Vagina (tissue), 2 donors: ENCODE results near the gene STAB1. TPM values are rescaled to one million over a fixed set of nuclear protein-coding genes. Genes with fewer than 3 reads are reported as not detected.

Experiments
- DNase-seq, 2 donors: peaks; one replicate each; pipeline ENCODE4 v3.0.0-alpha.2; 2017; ENCODE audit errors: extremely low spot score in 2 of 2
- H3K27ac ChIP-seq: fragments of 200-600 bp; sonication (generic); one replicate; pipeline ENCODE4 v1.5.1; 2019
- H3K27me3 ChIP-seq: fragments of 200-600 bp; sonication (generic); one replicate; pipeline ENCODE4 v1.5.1; 2019
- H3K36me3 ChIP-seq, 2 donors: fragments of 200-600 bp; sonication (generic); one replicate each; pipeline ENCODE4 v1.5.1; 2017 to 2019
- H3K4me1 ChIP-seq: fragments of 200-600 bp; sonication (generic); one replicate; pipeline ENCODE4 v1.5.1; 2019
- H3K4me3 ChIP-seq, 2 donors: fragments of 200-600 bp; sonication (generic); 1 replicate in 1 of 2; 2 replicates in 1 of 2; pipeline ENCODE4 v1.5.1; 2016 to 2019
- H3K9me3 ChIP-seq: fragments of 200-600 bp; sonication (generic); one replicate; pipeline ENCODE4 v1.5.1; 2019
- POLR2A ChIP-seq, 2 donors: fragments of 450-650 bp; IDR thresholded peaks; one replicate each; pipeline ENCODE4 v1.6.1; 2017; ENCODE audit warnings: antibody characterized with exemption in 2 of 2, mild to moderate bottlenecking in 2 of 2, moderate library complexity in 2 of 2
- POLR2AphosphoS5 ChIP-seq, 2 donors: sonication (generic); formaldehyde crosslinking; IDR thresholded peaks; one replicate each; pipeline ENCODE4 v1.9.0; 2017; ENCODE audit warnings: antibody characterized with exemption in 2 of 2, mild to moderate bottlenecking in 2 of 2, low read depth in 1 of 2; ENCODE audit not compliant: insufficient read depth in 1 of 2
- intact Hi-C: fragments of 100-400 bp; cut with DNase I; formaldehyde crosslinking; loops from one replicate; pipeline ENCODE4 v1.15.1; 2023
- total RNA-seq: library from RNA; depleted of rRNA; stranded (reverse); fragments of >200 nt; gene quantifications from one replicate; pipeline ENCODE4 v1.2.3, GENCODE V29; 2016
- TF ChIP-seq, protein P1 (sequence below), 3 experiments: fragments of 450-650 bp in 2 of 3; fragments of 200-600 bp in 1 of 3; sonication (generic) in 1 of 3; IDR thresholded peaks; one replicate each; pipeline ENCODE4 v1.5.1; 2017 to 2019; ENCODE audit warnings: antibody characterized with exemption in 3 of 3, mild to moderate bottlenecking in 2 of 3, moderate library complexity in 2 of 3

The STAB1 gene
- total RNA-seq, 1 donor from 2014 or later, result 124 TPM

DNA sequence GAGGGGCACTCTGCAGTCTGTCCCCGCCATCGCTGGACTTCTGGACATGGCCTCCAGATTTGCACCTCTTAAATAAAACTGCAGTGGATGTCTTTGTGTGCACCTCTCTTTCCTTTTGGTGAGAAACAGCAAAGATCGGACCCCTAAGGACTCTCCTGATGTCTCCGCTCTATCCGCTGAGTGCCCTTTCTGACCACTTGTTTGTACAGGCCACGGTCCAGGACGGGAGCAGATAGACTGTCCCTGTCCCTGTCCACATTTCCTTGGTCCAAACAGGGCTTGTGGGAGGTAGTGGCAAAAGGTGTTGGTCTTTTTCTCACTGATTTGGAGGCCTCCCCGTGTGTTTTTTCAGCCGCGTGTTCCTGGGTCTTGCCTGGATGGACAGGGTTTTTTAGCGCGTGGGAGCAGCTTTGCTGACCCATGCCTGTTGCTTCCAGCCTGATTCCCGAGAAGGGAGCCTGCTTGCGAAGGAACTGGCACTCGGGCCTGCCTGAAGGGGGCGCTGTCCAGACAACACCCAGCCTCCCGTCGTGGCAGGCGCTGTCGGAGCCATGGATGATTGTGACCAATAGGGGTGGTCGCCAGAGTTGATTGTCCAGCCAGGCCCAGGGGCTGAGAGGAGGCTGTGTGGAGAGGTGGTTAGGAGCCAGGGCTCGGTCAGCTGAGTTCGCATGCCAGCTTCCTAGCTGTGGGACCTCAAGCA is 13.2 kb upstream of the STAB1 start:
- no peak for DNase-seq
- intact Hi-C loops, result no loop called here
- Histone ChIP-seq H3K36me3 (peaks cover 0 to 76% of the 10 kb centered on the region in 2 donors), H3K27ac (no peak overlapping the region), H3K4me3 (no peak overlapping the region), H3K27me3 (no peaks in the 10 kb centered on the region), H3K9me3 (no peaks in the 10 kb centered on the region), H3K4me1 (peaks cover 39% of the 10 kb centered on the region)
- TF ChIP-seq, protein P1, sequence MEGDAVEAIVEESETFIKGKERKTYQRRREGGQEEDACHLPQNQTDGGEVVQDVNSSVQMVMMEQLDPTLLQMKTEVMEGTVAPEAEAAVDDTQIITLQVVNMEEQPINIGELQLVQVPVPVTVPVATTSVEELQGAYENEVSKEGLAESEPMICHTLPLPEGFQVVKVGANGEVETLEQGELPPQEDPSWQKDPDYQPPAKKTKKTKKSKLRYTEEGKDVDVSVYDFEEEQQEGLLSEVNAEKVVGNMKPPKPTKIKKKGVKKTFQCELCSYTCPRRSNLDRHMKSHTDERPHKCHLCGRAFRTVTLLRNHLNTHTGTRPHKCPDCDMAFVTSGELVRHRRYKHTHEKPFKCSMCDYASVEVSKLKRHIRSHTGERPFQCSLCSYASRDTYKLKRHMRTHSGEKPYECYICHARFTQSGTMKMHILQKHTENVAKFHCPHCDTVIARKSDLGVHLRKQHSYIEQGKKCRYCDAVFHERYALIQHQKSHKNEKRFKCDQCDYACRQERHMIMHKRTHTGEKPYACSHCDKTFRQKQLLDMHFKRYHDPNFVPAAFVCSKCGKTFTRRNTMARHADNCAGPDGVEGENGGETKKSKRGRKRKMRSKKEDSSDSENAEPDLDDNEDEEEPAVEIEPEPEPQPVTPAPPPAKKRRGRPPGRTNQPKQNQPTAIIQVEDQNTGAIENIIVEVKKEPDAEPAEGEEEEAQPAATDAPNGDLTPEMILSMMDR (IDR thresholded peaks at IDR 0.05), result no peak
- TF ChIP-seq POLR2AphosphoS5 (IDR thresholded peaks at IDR 0.05; ENCODE audit: insufficient read depth in 1 of 2, low read depth in 1 of 2) (no peak), POLR2A (IDR thresholded peaks at IDR 0.05) (no peak)

DNA sequence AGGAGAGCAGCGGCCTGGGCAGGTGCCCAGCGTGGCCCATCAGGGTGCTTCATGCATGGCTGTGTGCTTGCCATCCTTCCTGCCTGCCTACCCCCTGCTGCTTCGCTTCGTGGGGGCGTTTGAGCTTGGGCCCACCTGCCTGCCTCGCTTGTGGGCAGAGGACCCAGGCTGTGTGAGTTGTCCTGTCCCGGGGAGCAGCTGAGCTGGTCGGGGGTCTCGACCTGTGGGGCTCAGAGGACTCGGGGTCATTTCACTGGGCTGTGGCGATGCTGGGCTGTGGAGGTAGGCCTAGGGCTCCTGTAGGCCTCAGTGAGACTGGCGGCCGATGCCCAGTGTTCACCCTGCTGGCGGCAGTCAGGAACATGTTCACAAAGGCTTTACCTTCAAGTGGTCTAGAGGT is 12.1 kb upstream of the STAB1 start:
- TF ChIP-seq POLR2AphosphoS5 (IDR thresholded peaks at IDR 0.05; ENCODE audit: insufficient read depth in 1 of 2, low read depth in 1 of 2) (no peak), POLR2A (IDR thresholded peaks at IDR 0.05) (no peak)
- TF ChIP-seq, protein P1 (IDR thresholded peaks at IDR 0.05), result no peak
- H3K36me3 ChIP-seq, result peaks cover 0 to 76% of the 10 kb centered on the region in 2 donors
- no peak overlapping the region for H3K4me3 ChIP-seq
- peaks cover 39% of the 10 kb centered on the region for H3K4me1 ChIP-seq
- no peak for DNase-seq
- no peaks in the 10 kb centered on the region for H3K9me3 ChIP-seq
- intact Hi-C loops, result no loop called here
- H3K27ac ChIP-seq, result peak overlapping the region; percentile 83
- no peaks in the 10 kb centered on the region for H3K27me3 ChIP-seq

DNA sequence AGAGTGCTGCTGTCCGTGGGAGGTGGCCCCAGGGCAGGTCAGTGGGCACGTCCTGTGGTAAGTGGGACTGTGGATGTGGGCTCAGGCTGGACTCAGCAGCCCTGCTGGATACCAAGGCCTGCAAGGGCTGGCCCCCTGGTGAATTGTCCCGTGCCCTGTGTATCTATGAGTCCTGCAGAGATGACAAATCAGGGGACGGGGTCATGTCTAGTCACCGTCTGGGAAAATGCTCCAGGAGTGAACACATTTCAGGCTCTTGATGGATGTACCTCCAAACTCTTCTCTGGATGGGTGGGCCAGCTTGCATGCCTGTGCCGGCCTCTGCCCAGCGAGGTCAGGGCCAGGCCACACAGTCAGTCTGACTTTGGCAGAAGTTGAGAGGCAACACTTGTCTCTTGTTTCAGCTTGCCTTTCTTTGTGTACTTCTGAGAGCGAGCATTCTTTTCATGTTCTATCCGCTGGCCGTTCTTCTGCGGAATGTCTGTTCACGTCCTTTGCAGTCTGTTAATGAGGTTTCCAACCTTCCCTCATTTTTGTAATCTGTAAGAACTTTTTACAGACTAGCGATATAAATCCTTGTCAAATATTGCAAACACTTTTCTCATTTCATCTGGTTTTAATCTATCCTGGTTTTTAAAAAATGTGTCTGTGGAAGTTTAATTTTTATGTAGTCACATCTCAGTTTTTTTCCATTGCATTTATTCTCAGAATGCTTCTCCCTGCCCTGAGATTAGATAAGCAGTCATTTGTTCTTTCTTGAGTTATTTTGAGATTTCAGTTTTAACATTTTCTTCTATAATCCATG is 11.4 kb upstream of the STAB1 start:
- H3K27ac ChIP-seq, result peak overlapping the region; percentile 83
- intact Hi-C loops, result no loop called here
- H3K36me3 ChIP-seq, result peaks cover 0 to 76% of the 10 kb centered on the region in 2 donors
- H3K4me3 ChIP-seq, result no peak overlapping the region
- H3K4me1 ChIP-seq, result peaks cover 39% of the 10 kb centered on the region
- no peaks in the 10 kb centered on the region for H3K27me3 ChIP-seq
- DNase-seq, result no peak
- TF ChIP-seq POLR2A (IDR thresholded peaks at IDR 0.05) (no peak), POLR2AphosphoS5 (IDR thresholded peaks at IDR 0.05; ENCODE audit: insufficient read depth in 1 of 2, low read depth in 1 of 2) (peak in 1 of 2 donors; percentile 7)
- H3K9me3 ChIP-seq, result no peaks in the 10 kb centered on the region

DNA sequence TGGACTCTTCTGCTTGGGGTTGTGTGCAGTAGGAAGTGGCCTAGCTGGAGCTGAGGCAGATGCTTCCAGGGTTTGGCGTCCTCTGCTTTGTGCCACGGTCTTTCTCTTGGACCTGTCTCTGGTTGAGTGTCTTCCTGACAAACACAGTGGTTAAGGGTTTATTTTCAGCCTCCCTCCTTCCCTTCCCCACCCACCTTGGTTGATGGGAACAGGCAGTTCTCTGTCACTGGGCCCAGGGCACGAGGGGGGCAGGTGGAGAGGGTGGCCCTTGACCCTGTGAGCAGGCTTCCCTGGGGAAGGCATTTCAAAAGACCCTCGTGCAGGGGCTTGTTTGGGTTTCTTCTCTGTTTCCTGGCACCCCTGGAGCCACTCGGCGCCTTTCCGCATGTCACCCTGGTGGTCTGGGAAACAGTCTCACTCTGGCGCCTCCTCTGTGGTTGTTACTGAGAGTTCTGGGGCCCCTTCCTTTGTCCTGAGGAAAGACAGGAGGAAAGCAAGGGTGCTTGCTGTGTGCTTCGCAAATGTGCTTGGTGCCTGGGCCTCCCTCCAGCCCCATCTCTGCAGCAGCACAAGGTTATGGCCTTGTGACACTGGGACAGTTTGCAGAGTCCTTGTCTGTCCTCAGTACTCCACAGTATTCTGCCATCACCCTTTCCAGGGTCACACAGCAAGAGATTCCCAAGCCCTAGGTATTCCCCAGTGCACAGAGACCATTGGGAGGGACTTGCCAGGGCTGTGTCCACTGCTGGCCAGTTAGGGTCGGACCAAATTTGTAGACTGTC is 10.3 kb upstream of the STAB1 start:
- peaks cover 0 to 76% of the 10 kb centered on the region in 2 donors for H3K36me3 ChIP-seq
- peak in 1 of 2 donors; percentile 5 for TF ChIP-seq POLR2AphosphoS5 (IDR thresholded peaks at IDR 0.05; ENCODE audit: insufficient read depth in 1 of 2, low read depth in 1 of 2)
- TF ChIP-seq, protein P1 (IDR thresholded peaks at IDR 0.05), result no peak
- TF ChIP-seq POLR2A (IDR thresholded peaks at IDR 0.05), result no peak
- H3K27me3 ChIP-seq, result no peaks in the 10 kb centered on the region
- peak overlapping the region; percentile 83 for H3K27ac ChIP-seq
- peaks cover 45% of the 10 kb centered on the region for H3K4me1 ChIP-seq
- H3K9me3 ChIP-seq, result no peaks in the 10 kb centered on the region
- intact Hi-C loops, result no loop called here
- H3K4me3 ChIP-seq, result no peak overlapping the region
- DNase-seq, result no peak
